Mesendoderm (in vitro differentiated cells): ENCODE data around the gene PDS5B.
A peak's percentile ranks its signal among the peaks of the same experiment; 100 is the strongest.

ENCODE experiments used
- DNase-seq: peaks from one replicate; pipeline ENCODE4 v3.0.0; 2013
- H2AK5ac ChIP-seq: 2 replicates; pipeline ENCODE4 v1.6.1; 2013; ENCODE audit warnings: low read length, inconsistent platforms
- H2BK120ac ChIP-seq: 2 replicates; pipeline ENCODE4 v1.6.1; 2013; ENCODE audit warnings: low read depth, mild to moderate bottlenecking, low read length, moderate library complexity, mixed read lengths
- H2BK15ac ChIP-seq: replicated peaks from 2 replicates; pipeline ENCODE4 v1.6.1; 2013; ENCODE audit warnings: low read depth, mild to moderate bottlenecking, moderate library complexity
- H2BK5ac ChIP-seq: 2 replicates; pipeline ENCODE4 v1.6.1; 2013; ENCODE audit warnings: low read length, inconsistent platforms
- H3K18ac ChIP-seq: 2 replicates; pipeline ENCODE4 v1.6.1; 2013; ENCODE audit warnings: mild to moderate bottlenecking, low read length, mixed read lengths
- H3K23ac ChIP-seq: one replicate; pipeline ENCODE4 v1.6.1; 2013; ENCODE audit warnings: low read length
- H3K27ac ChIP-seq: 2 replicates; pipeline ENCODE4 v1.5.1; 2013; ENCODE audit warnings: low read depth, mild to moderate bottlenecking, inconsistent platforms, low read length, moderate library complexity
- H3K27me3 ChIP-seq: 2 replicates; pipeline ENCODE4 v1.6.1; 2013; ENCODE audit warnings: low read length, control low read depth, mild to moderate bottlenecking, inconsistent platforms; ENCODE audit not compliant: insufficient read depth, poor library complexity
- H3K36me3 ChIP-seq: 2 replicates; pipeline ENCODE4 v1.6.1; 2013; ENCODE audit warnings: low read length, inconsistent platforms; ENCODE audit not compliant: control insufficient read depth, insufficient read depth
- H3K4ac ChIP-seq: one replicate; pipeline ENCODE4 v1.6.1; 2013; ENCODE audit warnings: low read depth, mild to moderate bottlenecking, low read length, moderate library complexity
- H3K4me1 ChIP-seq: 2 replicates; pipeline ENCODE4 v1.6.1; 2013; ENCODE audit warnings: low read depth, low read length, inconsistent platforms; ENCODE audit not compliant: control insufficient read depth
- H3K4me2 ChIP-seq: 2 replicates; pipeline ENCODE4 v1.6.1; 2013; ENCODE audit warnings: low read length
- H3K4me3 ChIP-seq: 2 replicates; pipeline ENCODE4 v1.5.1; 2013; ENCODE audit warnings: mild to moderate bottlenecking, low read length
- H3K56ac ChIP-seq: one replicate; pipeline ENCODE4 v1.6.1; 2013; ENCODE audit warnings: low read length
- H3K79me1 ChIP-seq: 2 replicates; pipeline ENCODE4 v1.6.1; 2013; ENCODE audit warnings: low read length, inconsistent platforms
- H3K79me2 ChIP-seq: 2 replicates; pipeline ENCODE4 v1.6.1; 2013; ENCODE audit warnings: mild to moderate bottlenecking, low read length; ENCODE audit not compliant: control insufficient read depth, insufficient read depth
- H3K9ac ChIP-seq: 2 replicates; pipeline ENCODE4 v1.6.1; 2013; ENCODE audit warnings: low read length, inconsistent platforms
- H4K5ac ChIP-seq: one replicate; pipeline ENCODE4 v1.6.1; 2013; ENCODE audit warnings: low read length
- H4K8ac ChIP-seq: one replicate; pipeline ENCODE4 v1.6.1; 2013; ENCODE audit warnings: low read depth, mild to moderate bottlenecking, control low read depth, low read length, moderate library complexity
- WGBS: extraction: QIAGEN DNeasy Blood & Tissue Kit; methylation state at CpG from one replicate; pipeline ENCODE4 v1.1.7; 2013; ENCODE audit warnings: low lambda C conversion rate, missing lambda C conversion rate; ENCODE audit not compliant: insufficient coverage; ENCODE audit errors: extremely low coverage; 5-methylcytosine and 5-hydroxymethylcytosine counted together

Gene PDS5B

GRCh38 chr13:32734511-32734910 is 148.3 kb downstream of the PDS5B start:
- Histone ChIP-seq H3K4me2 (no peak overlapping the region), H2BK15ac (no peak overlapping the region), H3K56ac (no peak overlapping the region), H3K23ac (no peak overlapping the region), H3K27ac (no peak overlapping the region), H4K5ac (no peak overlapping the region), H2BK120ac (no peak overlapping the region), H3K9ac (no peak overlapping the region), H3K36me3 (no peaks in the 10 kb centered on the region), H3K4ac (no peak overlapping the region), H2BK5ac (no peak overlapping the region), H3K27me3 (no peaks in the 10 kb centered on the region), H2AK5ac (no peak overlapping the region), H3K79me1 (no peaks in the 10 kb centered on the region), H4K8ac (no peak overlapping the region), H3K79me2 (no peaks in the 10 kb centered on the region), H3K4me1 (peaks cover 2% of the 10 kb centered on the region), H3K18ac (no peak overlapping the region), H3K4me3 (no peak overlapping the region)
- WGBS: no CpG with 5 or more reads among the region's 1 CpG
- DNase-seq: no peak

DNA sequence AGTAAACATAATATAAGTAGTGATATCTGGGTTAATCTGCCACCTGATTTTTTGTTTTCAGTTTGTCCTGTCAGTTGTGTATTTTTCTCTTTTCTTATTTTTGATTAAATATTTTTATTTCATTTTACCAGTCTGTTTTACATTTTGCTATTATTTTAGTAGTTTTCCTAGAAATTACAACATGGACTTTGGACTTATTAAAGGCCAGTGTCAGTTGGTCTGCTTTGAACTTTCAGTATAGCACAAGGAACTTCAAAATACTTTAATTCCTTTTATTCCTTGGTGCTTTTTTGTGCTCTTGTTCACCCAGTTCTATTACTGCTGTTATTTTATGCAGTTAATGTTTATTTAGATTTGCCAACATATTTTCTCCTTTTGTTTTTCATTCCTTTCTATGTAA is 149.6 kb downstream of the PDS5B start:
- H3K56ac ChIP-seq: no peak overlapping the region
- no peaks in the 10 kb centered on the region for H3K79me1 ChIP-seq
- H3K79me2 ChIP-seq: no peaks in the 10 kb centered on the region
- H3K23ac ChIP-seq: no peak overlapping the region
- no peak overlapping the region for H3K4me2 ChIP-seq
- peaks cover 2% of the 10 kb centered on the region for H3K4me1 ChIP-seq
- H3K27me3 ChIP-seq: no peaks in the 10 kb centered on the region
- no peak overlapping the region for H3K4me3 ChIP-seq
- H3K18ac ChIP-seq: no peak overlapping the region
- no peak overlapping the region for H2BK120ac ChIP-seq
- H4K5ac ChIP-seq: no peak overlapping the region
- no peak for DNase-seq
- H3K9ac ChIP-seq: no peak overlapping the region
- H2BK5ac ChIP-seq: no peak overlapping the region
- no peaks in the 10 kb centered on the region for H3K36me3 ChIP-seq
- no peak overlapping the region for H2AK5ac ChIP-seq
- no peak overlapping the region for H2BK15ac ChIP-seq
- H3K4ac ChIP-seq: no peak overlapping the region
- no peak overlapping the region for H3K27ac ChIP-seq
- no peak overlapping the region for H4K8ac ChIP-seq

DNA sequence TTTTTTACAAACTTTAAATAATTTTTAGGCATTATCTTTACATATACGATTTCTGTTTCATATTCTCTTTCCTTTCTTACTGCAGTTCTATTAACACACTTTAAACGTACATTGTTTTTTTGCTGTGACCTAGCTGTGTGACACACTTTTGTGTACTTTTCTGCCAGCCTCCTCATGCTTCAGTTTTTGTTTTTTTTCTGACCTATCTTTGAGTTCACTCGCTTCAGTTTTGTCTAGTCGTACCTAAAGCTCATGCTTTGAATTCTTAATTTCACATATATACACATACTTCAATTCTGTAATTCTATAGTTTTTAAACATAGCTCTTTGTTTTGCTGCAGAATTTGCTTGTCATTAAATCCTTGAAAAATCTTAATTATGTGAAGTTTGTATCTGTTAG is 150.4 kb downstream of the PDS5B start:
- no peak overlapping the region for H2AK5ac ChIP-seq
- H3K36me3 ChIP-seq: no peaks in the 10 kb centered on the region
- no peak overlapping the region for H3K4me3 ChIP-seq
- H3K79me1 ChIP-seq: no peaks in the 10 kb centered on the region
- no peak overlapping the region for H3K23ac ChIP-seq
- no peak overlapping the region for H2BK5ac ChIP-seq
- H3K4ac ChIP-seq: no peak overlapping the region
- no peak overlapping the region for H3K27ac ChIP-seq
- no peak overlapping the region for H3K9ac ChIP-seq
- no peak overlapping the region for H3K56ac ChIP-seq
- H3K27me3 ChIP-seq: no peaks in the 10 kb centered on the region
- no peak overlapping the region for H4K5ac ChIP-seq
- no peak overlapping the region for H2BK120ac ChIP-seq
- DNase-seq: no peak
- H3K4me2 ChIP-seq: no peak overlapping the region
- WGBS: no CpG with 5 or more reads among the region's 4 CpGs
- no peak overlapping the region for H4K8ac ChIP-seq
- no peak overlapping the region for H2BK15ac ChIP-seq
- H3K79me2 ChIP-seq: no peaks in the 10 kb centered on the region
- no peaks in the 10 kb centered on the region for H3K4me1 ChIP-seq
- H3K18ac ChIP-seq: no peak overlapping the region

DNA sequence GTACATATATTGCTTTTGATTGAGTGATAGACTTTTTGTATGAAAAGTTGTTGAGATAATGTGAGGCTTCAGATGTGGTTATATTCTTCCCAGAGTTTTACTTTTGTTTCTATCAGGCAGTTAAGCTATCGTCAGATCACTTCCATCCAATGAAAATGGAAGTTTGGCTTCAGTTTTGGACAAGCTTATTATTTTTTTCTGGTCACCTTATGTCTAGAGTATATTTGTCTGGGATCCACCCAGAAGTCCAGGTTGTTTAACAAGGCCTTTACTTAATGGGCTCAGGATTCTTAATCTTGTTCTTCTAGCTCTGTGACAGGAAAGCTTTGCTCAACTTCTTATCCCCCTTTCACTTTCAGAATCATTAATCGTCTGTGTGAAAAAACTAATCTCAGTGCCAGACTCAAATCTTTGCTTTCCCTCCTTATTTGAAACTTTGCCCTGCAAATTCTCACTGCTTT is 150.9 kb downstream of the PDS5B start:
- H3K36me3 ChIP-seq: no peaks in the 10 kb centered on the region
- H3K4me3 ChIP-seq: no peak overlapping the region
- no peak overlapping the region for H2BK120ac ChIP-seq

GRCh38 chr13:32737679-32738078 is 151.4 kb downstream of the PDS5B start:
- Histone ChIP-seq H3K23ac (no peak overlapping the region), H3K27me3 (no peaks in the 10 kb centered on the region), H2BK120ac (no peak overlapping the region), H3K4me2 (no peak overlapping the region), H2AK5ac (no peak overlapping the region), H3K79me1 (no peaks in the 10 kb centered on the region), H3K27ac (no peak overlapping the region), H3K36me3 (no peaks in the 10 kb centered on the region), H4K5ac (no peak overlapping the region), H3K4ac (no peak overlapping the region), H3K4me1 (no peaks in the 10 kb centered on the region), H3K18ac (no peak overlapping the region), H3K4me3 (no peak overlapping the region), H2BK5ac (no peak overlapping the region), H3K56ac (no peak overlapping the region), H2BK15ac (no peak overlapping the region), H3K79me2 (no peaks in the 10 kb centered on the region), H4K8ac (no peak overlapping the region), H3K9ac (no peak overlapping the region)
- WGBS: no CpG with 5 or more reads among the region's 1 CpG
- no peak for DNase-seq

More for the DNA sequence above, 150.9 kb downstream of the PDS5B start:
- no peak overlapping the region for H2BK5ac ChIP-seq
- no CpG with 5 or more reads among the region's 2 CpGs for WGBS
- no peaks in the 10 kb centered on the region for H3K4me1 ChIP-seq
- no peak overlapping the region for H4K5ac ChIP-seq
- H3K79me2 ChIP-seq: no peaks in the 10 kb centered on the region
- no peak overlapping the region for H3K4ac ChIP-seq
- no peak overlapping the region for H3K9ac ChIP-seq
- H3K18ac ChIP-seq: no peak overlapping the region
- H3K79me1 ChIP-seq: no peaks in the 10 kb centered on the region
- H4K8ac ChIP-seq: no peak overlapping the region
- no peak overlapping the region for H3K56ac ChIP-seq
- no peak overlapping the region for H2AK5ac ChIP-seq
- no peak overlapping the region for H3K23ac ChIP-seq
- H2BK15ac ChIP-seq: no peak overlapping the region
- H3K4me2 ChIP-seq: no peak overlapping the region
- DNase-seq: no peak
- no peaks in the 10 kb centered on the region for H3K27me3 ChIP-seq
- H3K27ac ChIP-seq: no peak overlapping the region

DNA sequence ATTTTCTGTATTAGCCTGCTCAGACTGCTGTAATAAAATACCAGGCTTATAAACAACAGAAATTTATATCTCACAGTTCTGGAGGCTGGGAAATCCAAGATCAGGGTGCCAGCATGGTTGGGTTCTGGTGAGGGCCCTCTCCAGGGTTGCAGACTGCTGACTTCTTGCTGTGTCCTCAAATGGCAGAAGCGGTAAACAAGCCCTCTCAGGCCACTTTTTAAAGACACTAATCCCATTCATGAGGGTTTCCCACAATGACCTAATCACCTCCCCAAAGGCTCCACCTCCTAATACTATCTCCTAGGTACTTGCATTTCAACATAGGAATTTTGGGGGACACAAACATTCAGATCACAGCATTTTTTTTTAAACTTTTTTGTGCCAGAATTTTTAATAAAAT is 159.3 kb downstream of the PDS5B start:
- no CpG with 5 or more reads among the region's 1 CpG for WGBS
- Histone ChIP-seq H3K79me1 (no peaks in the 10 kb centered on the region), H3K4me1 (no peaks in the 10 kb centered on the region), H2BK120ac (no peak overlapping the region), H4K5ac (no peak overlapping the region), H3K27me3 (no peaks in the 10 kb centered on the region), H3K4ac (no peak overlapping the region), H2BK5ac (no peak overlapping the region), H3K4me2 (no peak overlapping the region), H3K79me2 (no peaks in the 10 kb centered on the region), H3K18ac (no peak overlapping the region), H4K8ac (no peak overlapping the region), H2BK15ac (no peak overlapping the region), H3K23ac (no peak overlapping the region), H3K27ac (no peak overlapping the region), H3K9ac (no peak overlapping the region), H3K56ac (no peak overlapping the region), H3K4me3 (no peak overlapping the region), H3K36me3 (peaks cover 3% of the 10 kb centered on the region), H2AK5ac (no peak overlapping the region)
- DNase-seq: peak; percentile 31
